Measurements from ENCODE around the gene LNX1.
A peak's percentile ranks its signal among the peaks of the same experiment; 100 is the strongest.
"Not testable (repeated sequence)": the region's sequence is repeated elsewhere in the genome, so short reads cannot be mapped to it uniquely, and the experiment has no call there.

LNX1 gene

GRCh38 chr4:53453385-53453784 lies 137.9 kb downstream of the LNX1 start:
- DNase-seq: no peak

GRCh38 chr4:53450773-53451172 lies 140.5 kb downstream of the LNX1 start:
- no peak for DNase-seq

- DNase-seq: no peak
Observed at GRCh38 chr4:53444954-53445353, 146.3 kb downstream of the LNX1 start.

GRCh38 chr4:53441564-53441963 lies 149.7 kb downstream of the LNX1 start:
- no peak for DNase-seq

GRCh38 chr4:53436251-53436650 lies 155.0 kb downstream of the LNX1 start:
- no peak for DNase-seq

- no peak for DNase-seq
Observed at GRCh38 chr4:53432528-53433424, 158.5 kb downstream of the LNX1 start.

- peak in 1 of 2 donors; percentile 2 for DNase-seq
Observed at GRCh38 chr4:53431052-53431451, 160.2 kb downstream of the LNX1 start.

GRCh38 chr4:53427366-53427765 lies 163.9 kb downstream of the LNX1 start:
- no peak for DNase-seq

- no peak for DNase-seq
Observed at GRCh38 chr4:53424280-53424679, 167.0 kb downstream of the LNX1 start.

- no peak for DNase-seq
Observed at GRCh38 chr4:53422367-53422766, 168.9 kb downstream of the LNX1 start.

GRCh38 chr4:53421791-53422190 lies 169.5 kb downstream of the LNX1 start:
- DNase-seq: no peak

GRCh38 chr4:53419208-53419607 lies 172.1 kb downstream of the LNX1 start:
- no peak for DNase-seq

GRCh38 chr4:53409479-53409878 lies 181.8 kb downstream of the LNX1 start:
- DNase-seq: not testable (repeated sequence)

Measured in CD4-positive, alpha-beta T cell treated with Interferon alpha-2 for 1 hour (primary cell).